Stimulated activated CD4-positive, alpha-beta T cell treated with anti-CD3 and anti-CD28 coated beads, Interleukin-1b, Interleukin-23, amount 100 ng/mL, for 1 hour (primary cell): ENCODE results near the gene ABCA2.
A peak's percentile ranks its signal among the peaks of the same experiment; 100 is the strongest.

Experiments
- DNase-seq, 2 donors: peaks; one replicate each; pipeline ENCODE4 v3.0.0-alpha.2; 2020; ENCODE audit warnings: low read depth in 2 of 2

ABCA2 gene

GRCh38 chr9:136997830-136998234, 30.2 kb downstream of the ABCA2 start:
- no peak for DNase-seq

GRCh38 chr9:136997371-136997770, 30.7 kb downstream of the ABCA2 start:
- DNase-seq: no peak

- DNase-seq: no peak
Observed at GRCh38 chr9:136996361-136997292, 31.4 kb downstream of the ABCA2 start, which contains the start of gene CLIC3. Gene CLIC3, minus strand, starts transcription at chr9:136996568. Its CDS starts 25 bp downstream, at chr9:136996543.

- no peak for DNase-seq
Observed at GRCh38 chr9:136995772-136996311, 32.2 kb downstream of the ABCA2 start.

- no peak for DNase-seq
Observed at GRCh38 chr9:136995362-136995761, 32.7 kb downstream of the ABCA2 start.

GRCh38 chr9:136994888-136995230, 33.2 kb downstream of the ABCA2 start:
- DNase-seq: no peak

GRCh38 chr9:136994180-136994887, 33.7 kb downstream of the ABCA2 start:
- DNase-seq: no peak

GRCh38 chr9:136992819-136993369, 35.1 kb downstream of the ABCA2 start:
- no peak for DNase-seq

- DNase-seq: peak; percentile 90 to 96
Observed at GRCh38 chr9:136991993-136992818, 35.8 kb downstream of the ABCA2 start, which contains the start of gene PAXX. Gene PAXX, plus strand, starts transcription at chr9:136992422. Its CDS starts 22 bp downstream, at chr9:136992444.

- no peak for DNase-seq
Observed at GRCh38 chr9:136990242-136990911, 37.7 kb downstream of the ABCA2 start.

GRCh38 chr9:136988872-136989271, 39.2 kb downstream of the ABCA2 start:
- DNase-seq: no peak

GRCh38 chr9:136985853-136986252, 42.2 kb downstream of the ABCA2 start:
- no peak for DNase-seq

- no peak for DNase-seq
Observed at GRCh38 chr9:136985027-136985602, 42.9 kb downstream of the ABCA2 start.

GRCh38 chr9:136984464-136985026, 43.5 kb downstream of the ABCA2 start:
- no peak for DNase-seq

GRCh38 chr9:136983656-136984314, 44.3 kb downstream of the ABCA2 start:
- no peak for DNase-seq

GRCh38 chr9:136983167-136983566, 44.9 kb downstream of the ABCA2 start:
- DNase-seq: no peak

GRCh38 chr9:136982232-136983051, 45.6 kb downstream of the ABCA2 start, which contains the start of gene LCNL1:
Gene LCNL1, plus strand, starts transcription at chr9:136982993. Its CDS starts 594 bp downstream, at chr9:136983587.
- no peak for DNase-seq

- DNase-seq: no peak
Observed at GRCh38 chr9:136981588-136982231, 46.3 kb downstream of the ABCA2 start.
